Measurements from ENCODE around the gene HEATR3.
"Not testable (repeated sequence)": the region's sequence is repeated elsewhere in the genome, so short reads cannot be mapped to it uniquely, and the experiment has no call there.

Gene HEATR3

DNA sequence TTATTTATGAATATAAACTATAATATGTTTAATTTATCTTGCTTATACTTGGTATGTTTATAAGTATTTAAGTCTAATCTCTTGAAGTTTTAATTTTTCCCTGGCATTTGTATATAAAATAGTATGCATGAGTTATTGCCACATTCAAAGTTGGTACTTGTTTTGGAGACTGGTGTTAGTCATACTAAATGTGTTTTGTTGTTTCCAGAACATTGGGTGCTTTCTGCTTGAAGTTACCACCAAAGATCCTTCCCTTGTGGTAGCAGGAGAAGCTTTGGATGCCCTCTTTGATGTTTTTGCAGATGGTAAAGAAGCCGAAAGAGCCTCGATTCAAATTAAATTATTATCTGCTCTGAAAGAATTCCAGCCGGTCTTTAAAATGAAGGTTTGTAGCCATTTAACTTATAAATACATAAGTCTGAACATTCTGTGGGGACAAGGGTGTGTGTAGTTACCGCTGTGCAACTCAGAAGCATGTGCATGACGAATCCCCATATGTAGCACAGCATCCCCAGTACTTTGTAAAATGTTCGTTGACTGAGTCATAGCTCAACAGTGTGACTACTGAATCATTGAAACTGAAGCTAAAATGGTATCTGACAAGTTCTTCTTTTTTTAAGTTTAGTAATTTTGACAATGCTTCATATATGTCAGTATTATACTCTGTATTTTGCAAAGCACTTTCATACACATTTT is 36.4 kb downstream of the HEATR3 start:
- no peak for DNase-seq

DNA sequence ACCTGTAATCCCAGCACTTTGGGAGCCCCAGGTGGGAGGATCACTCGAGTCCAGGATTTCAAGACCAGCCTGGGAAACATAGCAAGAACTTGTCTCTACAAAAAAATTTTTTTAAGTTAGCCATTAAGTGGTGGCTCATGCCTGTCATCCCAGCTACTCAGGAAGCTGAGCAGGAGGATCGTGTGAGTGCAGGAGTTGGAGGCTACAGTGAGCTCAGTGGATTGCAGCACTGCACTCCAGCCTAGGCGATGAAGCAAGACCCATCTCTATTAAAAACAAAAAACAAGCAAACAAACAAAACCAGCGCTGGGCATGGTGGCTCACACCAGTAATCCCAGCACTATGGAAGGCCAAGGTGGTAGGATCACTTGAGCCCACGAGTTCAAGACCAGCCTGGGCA is 38.0 kb downstream of the HEATR3 start:
- no peak for DNase-seq

DNA sequence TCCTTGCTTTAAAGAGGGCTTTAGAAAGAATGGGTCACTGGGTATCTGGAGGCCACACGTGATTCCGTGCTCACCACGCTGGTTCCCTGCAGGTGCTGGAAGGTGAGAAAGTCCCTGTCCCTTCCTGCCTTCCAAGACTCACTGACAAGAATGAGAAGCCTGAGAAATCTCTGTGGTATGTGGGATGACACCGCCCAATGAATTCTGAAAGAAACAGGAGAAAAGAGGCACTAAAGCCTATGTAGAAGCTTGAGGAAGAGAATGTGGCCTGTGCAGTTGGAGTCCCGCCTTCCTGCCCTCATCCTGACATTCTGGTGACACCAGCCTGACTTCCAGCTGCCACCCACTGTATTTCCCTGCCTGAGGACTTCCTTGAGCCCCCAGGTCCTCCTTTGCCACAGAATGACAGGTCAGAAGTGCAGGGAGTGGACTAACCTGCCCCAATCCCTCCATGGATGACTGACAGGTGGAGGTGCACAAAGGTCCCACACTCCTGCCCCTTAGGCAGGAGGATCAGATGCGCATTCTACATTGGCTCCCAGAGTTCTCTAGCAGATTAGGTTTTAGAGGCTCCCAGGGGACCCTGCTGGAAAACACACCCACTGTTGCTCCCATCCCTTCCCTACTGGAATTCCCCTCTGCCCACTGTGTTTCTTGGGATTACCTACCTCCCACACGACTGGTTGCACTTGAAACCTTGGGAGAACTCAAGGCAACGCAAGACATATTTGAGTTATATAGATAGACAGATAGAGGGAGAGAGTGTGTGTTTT is 48.8 kb downstream of the HEATR3 start:
- DNase-seq, result no peak

DNA sequence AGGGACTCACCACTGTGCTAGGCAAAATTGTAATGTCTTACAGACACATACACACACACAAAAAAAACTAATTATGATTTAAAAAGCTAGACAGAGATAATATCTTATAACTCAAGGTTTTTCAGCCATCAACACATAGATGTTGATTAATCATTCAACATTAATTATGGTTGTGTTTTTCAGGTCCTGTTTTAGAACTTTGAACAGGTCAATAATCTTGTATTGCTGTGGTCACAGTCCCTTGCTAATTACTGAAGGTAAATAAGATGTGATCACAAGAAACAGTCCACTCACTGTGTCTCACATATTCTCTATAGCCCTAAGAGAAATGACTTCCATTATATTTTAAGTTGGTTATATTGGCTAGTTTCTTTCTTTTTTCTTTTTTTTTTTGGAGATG is 54.9 kb downstream of the HEATR3 start:
- no peak for DNase-seq

DNA sequence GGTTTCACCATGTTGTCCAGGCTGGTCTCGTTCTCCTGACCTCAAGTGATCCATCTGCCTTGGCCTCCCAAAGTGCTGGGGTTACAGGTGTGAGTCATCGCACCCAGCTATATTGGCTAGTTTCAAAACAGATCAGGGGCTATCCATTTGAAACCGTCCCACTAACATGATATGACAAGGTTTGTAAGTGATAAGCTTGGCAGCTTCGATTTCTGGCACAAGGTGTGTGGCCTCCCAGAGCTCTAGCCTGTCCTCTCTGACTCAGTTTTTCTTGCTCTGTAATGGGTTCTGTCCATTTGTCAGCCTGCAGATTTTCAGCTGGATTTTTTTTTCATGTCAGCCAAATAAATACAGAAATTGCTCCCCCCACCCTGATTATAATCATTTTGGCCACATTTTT is 55.5 kb downstream of the HEATR3 start:
- no peak for DNase-seq

DNA sequence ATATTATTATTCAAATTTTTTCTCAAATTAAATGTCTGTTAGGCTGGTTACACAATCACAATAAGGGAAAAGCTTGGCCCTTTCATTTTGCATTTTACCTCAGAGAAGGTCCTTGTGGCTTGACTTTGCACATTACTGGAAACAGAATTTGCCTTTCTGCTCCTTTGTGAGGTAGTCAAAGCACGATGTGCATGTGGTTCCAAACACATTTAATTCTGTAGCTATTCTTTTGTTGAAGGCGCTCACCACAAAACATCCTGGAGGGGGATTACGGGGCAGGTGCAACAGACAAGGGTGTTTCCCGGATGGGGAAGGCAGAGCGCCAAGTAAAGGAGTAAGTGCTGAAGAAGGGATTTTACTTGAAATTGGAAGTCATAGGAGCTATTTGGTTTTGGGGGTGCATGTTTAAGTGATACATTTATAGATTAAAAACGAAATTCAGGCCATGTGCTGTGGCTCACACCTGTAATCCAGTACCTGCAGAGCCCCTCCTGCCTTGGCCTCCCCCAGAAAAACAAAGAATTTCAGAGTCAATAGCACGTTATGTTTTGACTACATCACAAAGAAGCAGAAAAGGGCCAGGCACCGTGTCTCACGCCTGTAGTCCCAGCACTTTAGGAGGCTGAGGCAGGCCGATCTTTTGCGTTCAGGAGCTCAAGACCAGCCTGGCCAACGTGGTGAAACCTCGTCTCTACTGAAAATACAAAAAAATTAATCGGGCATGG is 56.1 kb downstream of the HEATR3 start:
- peak in 1 of 2 experiments; percentile 4 for DNase-seq

GRCh38 chr16:50123417-50123816 is 57.6 kb downstream of the HEATR3 start:
- DNase-seq, result no peak

GRCh38 chr16:50124769-50125168 is 59.0 kb downstream of the HEATR3 start:
- no peak for DNase-seq

DNA sequence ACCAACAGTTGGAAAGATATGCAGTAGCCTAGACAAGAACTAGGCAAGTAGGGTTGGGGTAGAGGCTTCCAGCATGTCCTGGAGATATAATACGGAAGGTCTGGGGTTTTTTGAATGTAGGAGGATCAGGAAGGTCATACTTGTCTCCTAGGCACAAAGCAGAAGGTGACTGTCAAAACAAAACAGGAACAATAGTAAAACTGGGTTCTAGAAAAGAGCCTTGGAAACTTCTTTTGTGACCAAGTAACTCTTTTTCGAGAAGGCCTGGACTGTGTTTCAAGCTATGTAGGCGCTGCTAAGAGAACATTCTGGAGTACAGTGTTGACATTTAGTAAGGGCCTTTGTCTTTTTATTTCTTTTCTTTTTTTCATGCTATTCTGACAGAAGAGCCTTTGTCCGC is 60.4 kb downstream of the HEATR3 start:
- DNase-seq, result no peak

GRCh38 chr16:50132571-50132970 is 66.8 kb downstream of the HEATR3 start:
- not testable (repeated sequence) for DNase-seq

DNA sequence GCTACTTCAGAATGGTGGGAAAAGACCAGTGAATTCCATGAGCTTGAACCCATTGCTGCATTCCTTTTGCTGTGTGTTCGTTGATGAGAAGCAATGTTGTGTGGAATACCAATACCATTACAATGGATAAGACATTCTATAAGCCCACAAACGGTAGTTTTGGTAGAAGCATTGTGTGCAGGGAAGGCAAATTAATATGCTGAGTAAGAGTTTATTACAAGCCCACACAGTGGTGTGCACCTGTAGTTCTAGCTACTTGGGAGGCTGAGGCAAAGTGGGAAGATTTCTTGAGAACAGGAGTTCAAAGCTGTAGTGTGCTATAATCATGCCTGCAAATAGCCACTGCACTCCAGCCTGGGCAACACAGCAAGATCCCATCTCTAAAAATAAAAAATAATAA is 67.4 kb downstream of the HEATR3 start:
- DNase-seq, result no peak

- DNase-seq, result no peak
These were observed 70.6 kb downstream of the HEATR3 start for GRCh38 chr16:50136399-50136798.

GRCh38 chr16:50137268-50137667 is 71.5 kb downstream of the HEATR3 start:
- DNase-seq, result no peak

- DNase-seq, result no peak
These were observed 73.8 kb downstream of the HEATR3 start for GRCh38 chr16:50139580-50139979.

GRCh38 chr16:50144211-50144610 is 78.4 kb downstream of the HEATR3 start:
- no peak for DNase-seq

DNA sequence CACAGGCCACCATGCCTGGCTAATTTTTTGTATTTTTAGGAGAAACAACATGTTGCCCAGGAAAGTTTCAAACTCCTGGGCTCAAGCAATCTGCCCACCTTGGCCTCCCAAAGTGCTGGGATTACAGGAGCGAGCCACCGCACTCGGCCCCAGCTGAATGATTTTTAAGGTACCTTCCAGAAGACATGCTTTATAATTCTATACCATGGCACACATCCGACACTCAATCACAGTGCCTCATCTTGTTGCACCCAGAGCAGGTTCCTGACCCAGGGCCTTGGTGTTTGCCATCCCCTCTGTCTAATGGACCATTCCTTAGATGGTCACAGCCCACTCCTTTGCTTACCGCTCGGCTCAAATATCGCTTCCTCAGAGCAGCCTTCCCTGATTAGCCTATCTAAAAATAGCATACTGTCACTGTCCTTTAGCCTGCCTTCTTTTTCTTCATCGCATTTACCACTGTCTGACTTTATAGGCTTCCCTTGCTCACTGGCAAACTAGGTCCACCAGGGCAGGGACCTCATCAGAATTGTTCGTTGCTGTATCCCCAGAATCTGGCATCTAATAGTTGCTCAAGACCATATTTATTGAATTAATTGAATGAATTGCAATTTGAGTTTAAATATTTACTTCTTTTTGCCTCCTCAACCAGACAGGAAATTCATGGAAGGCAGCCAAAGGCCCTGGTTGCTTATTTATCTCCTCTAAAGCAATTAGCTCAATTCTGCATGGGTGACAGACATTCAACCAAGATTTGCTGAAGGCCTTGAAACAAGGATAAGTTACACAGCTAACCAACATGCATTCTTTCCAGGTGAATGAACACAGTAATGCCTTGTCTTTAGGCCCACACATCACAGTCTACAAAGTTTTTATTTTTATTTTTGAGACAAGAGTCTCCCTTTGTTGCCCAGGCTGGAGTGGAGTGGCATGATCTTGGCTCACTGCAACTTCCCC is 81.0 kb downstream of the HEATR3 start:
- DNase-seq, result no peak

- no peak for DNase-seq
These were observed 85.6 kb downstream of the HEATR3 start for GRCh38 chr16:50151322-50151721.

DNA sequence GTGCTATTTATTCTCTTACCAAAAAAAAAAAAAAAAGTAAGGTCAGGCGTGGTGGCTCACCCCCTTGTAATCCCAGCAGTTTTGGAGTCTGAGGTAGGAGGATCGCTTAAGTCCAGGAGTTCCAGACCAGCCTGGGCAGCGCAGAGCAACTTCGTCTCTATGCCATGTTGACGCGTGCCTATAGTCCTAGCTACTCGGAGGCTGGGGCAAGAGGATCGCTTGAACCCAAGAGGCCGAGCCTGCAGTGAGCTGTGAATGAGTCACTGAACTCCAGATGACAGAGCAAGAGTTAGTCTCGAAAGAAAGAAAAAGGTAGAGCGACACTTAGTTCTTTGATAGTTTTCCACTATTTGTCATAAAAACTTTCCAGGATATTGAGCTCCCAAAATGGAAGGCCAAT is 86.0 kb downstream of the HEATR3 start:
- no peak for DNase-seq

DNA sequence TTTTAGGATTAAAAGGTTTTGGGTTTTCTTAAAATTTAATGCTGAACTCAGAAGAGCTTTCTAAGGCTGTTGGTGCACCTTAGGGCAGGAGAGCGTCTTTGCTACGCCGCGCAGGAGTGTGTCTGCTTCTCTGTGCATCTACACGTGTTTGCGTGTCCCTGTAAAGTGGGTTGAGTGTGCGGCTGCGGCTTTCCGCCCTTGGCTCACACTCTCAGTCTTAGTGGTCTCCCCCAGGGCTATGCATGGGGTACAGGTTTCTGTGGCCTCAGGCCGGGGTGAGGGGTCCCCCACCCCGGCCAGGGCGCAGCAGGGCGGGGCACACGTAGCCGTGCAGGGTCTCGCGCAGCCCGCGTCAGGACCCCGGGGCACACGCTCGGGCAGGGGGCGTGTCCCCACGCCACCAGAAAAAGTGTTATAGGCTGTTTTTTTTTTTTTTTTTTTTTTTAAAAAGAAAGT is 86.6 kb downstream of the HEATR3 start:
- DNase-seq, result peak in 1 of 2 experiments; percentile 23

DNA sequence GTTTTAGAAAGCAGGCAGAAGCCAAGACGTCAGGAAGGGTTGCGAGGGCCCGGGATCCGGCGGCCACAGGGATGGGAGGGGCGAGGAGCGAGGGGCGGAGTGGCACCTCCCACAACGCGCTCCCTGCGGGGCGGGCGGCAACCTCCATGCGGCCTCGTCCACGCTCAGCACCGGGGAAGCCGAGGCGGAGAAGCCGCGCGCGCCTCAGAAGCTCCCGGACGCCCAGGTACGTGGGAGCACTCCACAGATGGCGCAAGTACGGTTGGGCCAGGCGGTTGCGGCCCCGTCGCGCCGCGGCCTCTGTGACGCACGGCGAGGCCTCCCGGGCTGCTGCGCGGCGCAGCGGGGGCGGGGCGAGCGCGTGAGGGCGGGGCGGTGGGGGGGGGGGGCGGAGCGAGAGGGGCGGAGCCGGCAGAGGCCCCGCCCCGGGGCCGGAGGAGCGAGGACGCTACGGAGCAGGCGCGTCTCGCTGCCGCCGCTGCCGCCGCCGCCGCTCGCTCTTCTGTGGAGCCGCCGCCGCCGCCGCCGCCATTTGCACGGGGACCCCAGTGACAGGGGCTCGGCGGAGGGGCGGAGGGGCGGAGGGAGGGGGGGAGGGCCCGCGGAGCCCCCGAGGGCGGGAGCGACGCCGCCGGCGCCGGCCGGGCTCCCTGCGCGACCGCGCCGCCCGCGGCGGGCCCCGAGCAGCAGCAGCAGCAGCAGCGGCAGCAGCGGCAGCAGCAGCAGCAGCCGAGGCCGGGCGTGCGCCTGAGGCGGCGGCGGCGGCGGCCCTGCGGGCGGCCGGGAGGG is 87.2 kb downstream of the HEATR3 start, which contains the start of gene TENT4B:
TSS of gene TENT4B (plus strand) at position 500 of the 789 bp plus-strand sequence. CDS start 316 bp downstream, outside the sequence.
- peak; percentile 52 to 58 for DNase-seq

All from NCI-H2081 (cell line).